Left lung (tissue), 10 donors: ENCODE results near the gene ADAMTS17. TPM values are rescaled to one million over a fixed set of nuclear protein-coding genes. Genes with fewer than 3 reads are reported as not detected.

Source experiments
- ATAC-seq: fragments of 200-7000 bp; cut with Tn5 transposase; one replicate; pipeline ENCODE4 v1.9.1; 2020; ENCODE audit warnings: moderate library complexity
- DNase-seq, 4 donors: peaks; one replicate each; pipeline ENCODE4 v3.0.0-alpha.2; 2013 to 2020
- H3K27ac ChIP-seq, 2 donors: fragments of 200-600 bp; sonication (generic) in 1 of 2; one replicate each; pipeline versions ENCODE4 v1.5.0 to v1.8.0; 2020 to 2021
- H3K27me3 ChIP-seq, 2 donors: fragments of 200-600 bp; sonication (generic) in 1 of 2; one replicate each; pipeline versions ENCODE4 v1.5.0 to v1.8.0; 2020 to 2021
- H3K36me3 ChIP-seq, 2 donors: fragments of 200-600 bp; sonication (generic) in 1 of 2; one replicate each; pipeline versions ENCODE4 v1.5.0 to v1.8.0; 2020 to 2021
- H3K4me1 ChIP-seq, 2 donors: fragments of 200-600 bp; one replicate each; pipeline ENCODE4 v1.8.0; 2021
- H3K4me3 ChIP-seq, 2 donors: fragments of 200-600 bp; sonication (generic) in 1 of 2; one replicate each; pipeline versions ENCODE4 v1.5.0 to v1.8.0; 2020 to 2021; ENCODE audit warnings: mild to moderate bottlenecking in 1 of 2
- H3K9me3 ChIP-seq, 2 donors: fragments of 200-600 bp; sonication (generic) in 1 of 2; one replicate each; pipeline versions ENCODE4 v1.5.0 to v1.8.0; 2020 to 2021
- CTCF ChIP-seq, 2 donors: fragments of 200-600 bp; sonication (generic) in 1 of 2; IDR thresholded peaks; one replicate each; pipeline versions ENCODE4 v1.5.0 to v1.8.0; 2021; ENCODE audit warnings: antibody characterized with exemption in 2 of 2
- intact Hi-C, 2 donors: fragments of 100-400 bp; cut with DNase I; formaldehyde crosslinking; loops; one replicate each; pipeline versions ENCODE4 v1.11.2 to v1.14.2; 2022
- polyA plus RNA-seq, 6 donors: library from polyadenylated mRNA; unstranded; fragments of 120-200 nt; gene quantifications; one replicate each; pipeline ENCODE4 v1.2.1, GENCODE V29; 2013; ENCODE audit not compliant: insufficient read length in 6 of 6
- total RNA-seq, 2 donors: library from RNA; stranded (reverse); fragmentation: NEBNext Ultra II Directional; extraction: Animal tissue kit (Norgen Biotek cat#: 25700); gene quantifications; one replicate each; pipeline ENCODE4 v1.2.1, GENCODE V29; 2021
- donor health status: DM: no; HTN: yes; CAD: no.
- donor health status: DM: no; HTN: no; CAD: no.

ADAMTS17 gene
- total and polyA plus RNA-seq, 8 donors = 2.0 to 3.9 (median 3.4) TPM

GRCh38 chr15:99997112-99997651 is 344.6 kb downstream of the ADAMTS17 start:
- no peak for ATAC-seq
- H3K4me3 ChIP-seq = no peak overlapping the region
- no peaks in the 10 kb centered on the region for H3K27me3 ChIP-seq
- DNase-seq = no peak
- intact Hi-C loops = no loop called here
- TF ChIP-seq CTCF (IDR thresholded peaks at IDR 0.05) = no peak
- no peak overlapping the region for H3K27ac ChIP-seq
- no peaks in the 10 kb centered on the region for H3K9me3 ChIP-seq
- no peaks in the 10 kb centered on the region for H3K36me3 ChIP-seq
- H3K4me1 ChIP-seq = no peaks in the 10 kb centered on the region

- no peak overlapping the region for H3K4me3 ChIP-seq
- ATAC-seq (no peak), DNase-seq (no peak)
- no peaks in the 10 kb centered on the region for H3K4me1 ChIP-seq
- H3K9me3 ChIP-seq = no peaks in the 10 kb centered on the region
- H3K27me3 ChIP-seq = no peaks in the 10 kb centered on the region
- no peak overlapping the region for H3K27ac ChIP-seq
- TF ChIP-seq CTCF (IDR thresholded peaks at IDR 0.05) = no peak
- H3K36me3 ChIP-seq = no peaks in the 10 kb centered on the region
- intact Hi-C loops = no loop called here
These were observed 345.1 kb downstream of the ADAMTS17 start for GRCh38 chr15:99996660-99997059.

GRCh38 chr15:99995543-99995942 is 346.2 kb downstream of the ADAMTS17 start:
- DNase-seq (no peak), ATAC-seq (no peak)
- H3K4me3 ChIP-seq = no peak overlapping the region
- H3K27me3 ChIP-seq = no peaks in the 10 kb centered on the region
- no peaks in the 10 kb centered on the region for H3K36me3 ChIP-seq
- H3K27ac ChIP-seq = no peak overlapping the region
- intact Hi-C loops = no loop called here
- no peaks in the 10 kb centered on the region for H3K4me1 ChIP-seq
- no peak for TF ChIP-seq CTCF (IDR thresholded peaks at IDR 0.05)
- no peaks in the 10 kb centered on the region for H3K9me3 ChIP-seq

- no peak for ATAC-seq
- H3K27ac ChIP-seq = no peak overlapping the region
- no peaks in the 10 kb centered on the region for H3K27me3 ChIP-seq
- intact Hi-C loops = no loop called here
- H3K9me3 ChIP-seq = no peaks in the 10 kb centered on the region
- no peaks in the 10 kb centered on the region for H3K36me3 ChIP-seq
- DNase-seq = no peak
- TF ChIP-seq CTCF (IDR thresholded peaks at IDR 0.05) = no peak
- H3K4me1 ChIP-seq = no peaks in the 10 kb centered on the region
- no peak overlapping the region for H3K4me3 ChIP-seq
These were observed 346.9 kb downstream of the ADAMTS17 start for GRCh38 chr15:99994849-99995248.

GRCh38 chr15:99993681-99994131 is 348.1 kb downstream of the ADAMTS17 start:
- Histone ChIP-seq H3K9me3 (no peaks in the 10 kb centered on the region), H3K4me1 (no peaks in the 10 kb centered on the region), H3K4me3 (no peak overlapping the region), H3K36me3 (no peaks in the 10 kb centered on the region), H3K27ac (no peak overlapping the region), H3K27me3 (no peaks in the 10 kb centered on the region)
- intact Hi-C loops = no loop called here
- DNase-seq (no peak), ATAC-seq (no peak)
- TF ChIP-seq CTCF (IDR thresholded peaks at IDR 0.05) = no peak
